GM23248 (cell line): ENCODE data around the gene H3-3A. TPM values are rescaled to one million over a fixed set of nuclear protein-coding genes. Genes with fewer than 3 reads are reported as not detected.

ENCODE experiments used
- DNase-seq: peaks from one replicate; pipeline ENCODE4 v3.0.0-alpha.2; 2015
- H2AFZ ChIP-seq: fragments of 200-600 bp; sonication (generic); 2 replicates; pipeline ENCODE4 v1.6.1; 2016; ENCODE audit warnings: antibody characterized with exemption
- H3F3A ChIP-seq: fragments of 200-600 bp; sonication (generic); 2 replicates; pipeline ENCODE4 v1.6.1; 2016; ENCODE audit warnings: mild to moderate bottlenecking, antibody characterized with exemption, mixed run types; ENCODE audit not compliant: insufficient read depth
- H3K27ac ChIP-seq: fragments of 200-600 bp; sonication (generic); 2 replicates; pipeline ENCODE4 v1.5.1; 2016; ENCODE audit warnings: mild to moderate bottlenecking
- H3K27me3 ChIP-seq: fragments of 200-600 bp; sonication (generic); replicated peaks from 2 replicates; pipeline ENCODE4 v1.6.1; 2016; ENCODE audit warnings: mild to moderate bottlenecking; ENCODE audit not compliant: insufficient read depth
- H3K36me3 ChIP-seq: fragments of 200-600 bp; sonication (generic); 2 replicates; pipeline ENCODE4 v1.6.1; 2016; ENCODE audit warnings: low read depth, mild to moderate bottlenecking
- H3K4me1 ChIP-seq: fragments of 200-600 bp; sonication (generic); 2 replicates; pipeline ENCODE4 v1.6.1; 2016; ENCODE audit warnings: mild to moderate bottlenecking; ENCODE audit not compliant: insufficient read depth
- H3K4me2 ChIP-seq: fragments of 200-600 bp; sonication (generic); one replicate; pipeline ENCODE4 v1.6.1; 2016; ENCODE audit warnings: mild to moderate bottlenecking; ENCODE audit not compliant: unreplicated experiment
- H3K4me3 ChIP-seq: fragments of 200-600 bp; sonication (generic); 2 replicates; pipeline ENCODE4 v1.5.1; 2016; ENCODE audit warnings: mild to moderate bottlenecking
- H3K79me2 ChIP-seq: fragments of 200-600 bp; sonication (generic); 2 replicates; pipeline ENCODE4 v1.6.1; 2016; ENCODE audit warnings: mild to moderate bottlenecking; ENCODE audit not compliant: insufficient read depth
- H3K9ac ChIP-seq: fragments of 200-600 bp; sonication (generic); 2 replicates; pipeline ENCODE4 v1.6.1; 2016; ENCODE audit warnings: mild to moderate bottlenecking
- H3K9me2 ChIP-seq: fragments of 200-600 bp; sonication (generic); 2 replicates; pipeline ENCODE4 v1.6.1; 2016; ENCODE audit warnings: mixed run types, mild to moderate bottlenecking, moderate library complexity; ENCODE audit not compliant: insufficient read depth
- H3K9me3 ChIP-seq: fragments of 200-600 bp; sonication (generic); one replicate; pipeline ENCODE4 v1.6.1; 2017; ENCODE audit warnings: low read depth
- H4K20me1 ChIP-seq: fragments of 200-600 bp; sonication (generic); 2 replicates; pipeline ENCODE4 v1.6.0; 2016; ENCODE audit not compliant: insufficient read depth
- EZH2 ChIP-seq: fragments of 200-600 bp; sonication (generic); IDR thresholded peaks from 2 replicates; pipeline ENCODE4 v1.6.1; 2018; ENCODE audit warnings: antibody characterized with exemption, mild to moderate bottlenecking; ENCODE audit not compliant: insufficient read depth, poor library complexity, severe bottlenecking
- EZH2phosphoT487 ChIP-seq: fragments of 200-600 bp; sonication (generic); IDR thresholded peaks from 2 replicates; pipeline ENCODE4 v1.6.1; 2018; ENCODE audit warnings: antibody characterized with exemption, moderate library complexity, mild to moderate bottlenecking, low read depth; ENCODE audit not compliant: insufficient read depth
- WGBS, 2 experiments: methylation state at CpG; one replicate each; pipeline ENCODE4 v1.1.6; 2015 to 2017; ENCODE audit warnings: low lambda C conversion rate in 2 of 2, low coverage in 1 of 2; ENCODE audit errors: missing lambda C conversion rate in 2 of 2; 5-methylcytosine and 5-hydroxymethylcytosine counted together
- in situ Hi-C: fragments of 300-500 bp; cut with MboI; formaldehyde crosslinking; loops from 2 replicates; pipeline ENCODE4 v1.15.0; 2020
- polyA plus RNA-seq: library from polyadenylated mRNA; unstranded; fragments of >200 nt; fragmentation: Nextera tagmentation; extraction: Ambion mirVana; gene quantifications from 2 replicates; pipeline ENCODE4 v1.2.1, GENCODE V29; 2016
- total RNA-seq: library from RNA; depleted of rRNA; stranded (reverse); fragments of >200 nt; shearing (Covaris generic); gene quantifications from 2 replicates; pipeline ENCODE4 v1.2.3, GENCODE V29; 2014

The H3-3A gene
- total and polyA plus RNA-seq, 2 experiments from 2014 or later = 212 to 264 TPM

DNA sequence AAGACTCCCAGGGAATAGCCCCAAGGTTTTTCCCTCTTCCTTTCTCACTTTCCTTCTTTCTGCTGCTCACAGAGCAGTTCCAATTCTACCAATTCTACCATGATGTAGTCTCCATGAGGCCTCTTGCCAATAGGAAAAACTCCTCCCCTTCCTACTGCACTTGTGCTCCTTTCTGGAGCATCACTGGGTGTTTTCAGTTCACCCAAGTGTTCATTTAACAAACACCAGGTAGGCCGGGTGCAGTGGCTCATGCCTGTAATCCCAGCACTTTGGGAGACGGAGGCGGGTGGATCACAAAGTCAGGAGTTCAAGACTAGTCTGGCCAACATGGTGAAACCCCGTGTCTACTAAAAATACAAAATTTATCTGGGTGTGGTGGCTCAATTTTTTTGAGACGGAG, 26.6 kb upstream of the H3-3A start:
- H3K79me2 ChIP-seq = no peaks in the 10 kb centered on the region
- peaks cover 6% of the 10 kb centered on the region; the same call in 1 of the 2 replicates for H3K27me3 ChIP-seq
- H3K9me2 ChIP-seq = no peaks in the 10 kb centered on the region
- H3K9ac ChIP-seq = no peak overlapping the region
- in situ Hi-C loops = no loop called here
- H4K20me1 ChIP-seq = no peaks in the 10 kb centered on the region
- no peaks in the 10 kb centered on the region for H3K36me3 ChIP-seq
- H3K4me1 ChIP-seq = peaks cover 11% of the 10 kb centered on the region
- WGBS, 2 experiments = 67 to 73% methylated on average over 5 of the region's 5 CpGs
- H3K27ac ChIP-seq = no peak overlapping the region
- H2AFZ ChIP-seq = no peak overlapping the region
- no peak overlapping the region for H3K4me3 ChIP-seq
- TF ChIP-seq EZH2 = no peak
- TF ChIP-seq EZH2phosphoT487 = no peak
- no peak for DNase-seq
- H3F3A ChIP-seq = peaks cover 8% of the 10 kb centered on the region
- H3K4me2 ChIP-seq = no peak overlapping the region
- no peaks in the 10 kb centered on the region for H3K9me3 ChIP-seq

DNA sequence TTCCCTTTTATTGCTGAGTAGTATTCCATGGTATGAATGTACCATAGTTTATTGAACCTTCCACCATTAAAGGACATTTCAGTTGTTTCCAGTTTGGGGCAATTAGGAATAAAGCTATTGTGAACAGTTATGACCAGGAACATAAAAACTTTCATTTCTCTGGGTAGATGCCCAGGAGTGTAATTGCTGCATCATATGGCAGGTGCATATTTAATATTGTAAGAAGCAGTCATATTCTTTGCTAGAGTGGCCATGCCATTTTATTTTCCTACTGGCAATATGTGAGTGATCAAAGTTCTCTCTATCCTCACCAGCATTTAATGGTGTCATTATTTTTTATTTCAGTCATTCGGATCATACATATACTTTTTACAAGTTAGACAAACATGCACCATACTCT, 23.9 kb upstream of the H3-3A start:
- peaks cover 14% of the 10 kb centered on the region; the same call in 1 of the 2 replicates for H3K27me3 ChIP-seq
- no peaks in the 10 kb centered on the region for H3K79me2 ChIP-seq
- TF ChIP-seq EZH2 = no peak
- TF ChIP-seq EZH2phosphoT487 = no peak
- H3K9me2 ChIP-seq = no peaks in the 10 kb centered on the region
- no peak overlapping the region for H2AFZ ChIP-seq
- DNase-seq = no peak
- H3K9ac ChIP-seq = no peak overlapping the region
- H3K4me2 ChIP-seq = no peak overlapping the region
- H3F3A ChIP-seq = peaks cover 3% of the 10 kb centered on the region
- no peaks in the 10 kb centered on the region for H4K20me1 ChIP-seq
- H3K9me3 ChIP-seq = no peaks in the 10 kb centered on the region
- in situ Hi-C loops = no loop called here
- H3K4me3 ChIP-seq = no peak overlapping the region
- H3K4me1 ChIP-seq = peaks cover 11% of the 10 kb centered on the region
- 88 to 97% methylated on average over 1 of the region's 1 CpG for WGBS, 2 experiments
- H3K27ac ChIP-seq = no peak overlapping the region
- H3K36me3 ChIP-seq = no peaks in the 10 kb centered on the region

DNA sequence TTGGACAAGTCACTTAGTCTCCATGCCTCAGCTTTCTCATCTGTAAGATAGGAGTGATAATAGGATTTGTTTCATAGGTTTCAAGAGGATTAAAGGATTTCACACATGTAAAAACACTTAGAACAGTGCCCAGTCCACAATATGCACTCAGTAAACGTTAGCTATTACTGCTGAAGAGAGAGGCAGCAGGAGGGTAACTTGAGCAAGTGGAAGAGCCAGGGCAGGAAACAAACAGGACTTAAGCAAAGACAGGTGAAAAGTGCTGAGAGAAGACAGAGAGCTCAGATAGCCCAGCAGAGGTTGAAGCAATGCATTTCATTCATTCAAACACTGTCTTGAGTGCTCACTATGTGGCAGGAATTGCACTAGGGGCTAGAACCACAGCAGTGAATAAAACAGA, 21.1 kb upstream of the H3-3A start:
- Histone ChIP-seq H3F3A (peaks cover 10% of the 10 kb centered on the region), H3K79me2 (no peaks in the 10 kb centered on the region), H4K20me1 (no peaks in the 10 kb centered on the region), H3K9me2 (no peaks in the 10 kb centered on the region), H3K36me3 (no peaks in the 10 kb centered on the region), H3K27ac (no peak overlapping the region), H3K4me3 (no peak overlapping the region), H3K4me1 (peaks cover 6% of the 10 kb centered on the region), H3K27me3 (peaks cover 14% of the 10 kb centered on the region; the same call in 1 of the 2 replicates), H3K4me2 (no peak overlapping the region), H3K9me3 (no peaks in the 10 kb centered on the region), H2AFZ (no peak overlapping the region), H3K9ac (no peak overlapping the region)
- TF ChIP-seq EZH2phosphoT487 (no peak), EZH2 (no peak)
- in situ Hi-C loops = no loop called here
- no peak for DNase-seq
- WGBS, 2 experiments = 0 to 5% methylated on average over 1 of the region's 1 CpG

DNA sequence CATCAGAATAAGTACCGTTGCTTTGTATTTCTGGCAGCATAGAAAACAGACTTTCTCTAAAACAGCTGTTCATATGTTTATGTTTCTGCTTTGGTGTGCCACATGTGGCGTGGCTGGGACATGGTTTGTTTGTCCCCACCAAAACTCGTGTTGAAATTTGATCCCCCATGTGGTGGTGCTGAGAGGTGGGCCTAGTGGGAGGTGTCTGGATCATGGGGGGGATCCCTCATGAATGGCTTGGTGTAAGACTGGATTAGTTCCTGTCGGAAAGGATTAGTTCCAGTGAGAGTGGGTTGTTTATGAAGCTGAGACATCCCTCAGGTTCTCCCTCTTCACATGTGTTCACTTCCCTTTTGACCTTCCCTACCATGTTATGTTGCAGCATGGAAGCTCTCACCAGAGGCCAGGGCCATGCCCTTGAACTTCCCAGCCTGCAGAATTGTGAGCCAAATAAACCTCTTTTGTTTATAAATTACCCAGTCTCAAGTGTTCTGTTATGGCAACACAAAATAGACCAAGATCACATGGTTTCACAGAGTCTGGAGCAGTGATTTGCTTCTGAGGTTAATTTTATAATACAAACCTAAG, 17.9 kb upstream of the H3-3A start:
- TF ChIP-seq EZH2phosphoT487 (no peak), EZH2 (no peak)
- no peaks in the 10 kb centered on the region for H3K9me2 ChIP-seq
- 58 to 61% methylated on average over 4 of the region's 4 CpGs for WGBS, 2 experiments
- H3F3A ChIP-seq = peaks cover 25% of the 10 kb centered on the region
- peaks cover 14% of the 10 kb centered on the region; the same call in 1 of the 2 replicates for H3K27me3 ChIP-seq
- H3K9me3 ChIP-seq = no peaks in the 10 kb centered on the region
- no peak overlapping the region for H3K4me2 ChIP-seq
- H3K36me3 ChIP-seq = no peaks in the 10 kb centered on the region
- H4K20me1 ChIP-seq = no peaks in the 10 kb centered on the region
- no peak overlapping the region for H3K4me3 ChIP-seq
- H3K9ac ChIP-seq = no peak overlapping the region
- H3K27ac ChIP-seq = no peak overlapping the region
- in situ Hi-C loops = no loop called here
- no peak for DNase-seq
- peaks cover 21% of the 10 kb centered on the region for H3K4me1 ChIP-seq
- H3K79me2 ChIP-seq = no peaks in the 10 kb centered on the region
- no peak overlapping the region for H2AFZ ChIP-seq
